ENCODE data around the gene C11orf21.

DNA sequence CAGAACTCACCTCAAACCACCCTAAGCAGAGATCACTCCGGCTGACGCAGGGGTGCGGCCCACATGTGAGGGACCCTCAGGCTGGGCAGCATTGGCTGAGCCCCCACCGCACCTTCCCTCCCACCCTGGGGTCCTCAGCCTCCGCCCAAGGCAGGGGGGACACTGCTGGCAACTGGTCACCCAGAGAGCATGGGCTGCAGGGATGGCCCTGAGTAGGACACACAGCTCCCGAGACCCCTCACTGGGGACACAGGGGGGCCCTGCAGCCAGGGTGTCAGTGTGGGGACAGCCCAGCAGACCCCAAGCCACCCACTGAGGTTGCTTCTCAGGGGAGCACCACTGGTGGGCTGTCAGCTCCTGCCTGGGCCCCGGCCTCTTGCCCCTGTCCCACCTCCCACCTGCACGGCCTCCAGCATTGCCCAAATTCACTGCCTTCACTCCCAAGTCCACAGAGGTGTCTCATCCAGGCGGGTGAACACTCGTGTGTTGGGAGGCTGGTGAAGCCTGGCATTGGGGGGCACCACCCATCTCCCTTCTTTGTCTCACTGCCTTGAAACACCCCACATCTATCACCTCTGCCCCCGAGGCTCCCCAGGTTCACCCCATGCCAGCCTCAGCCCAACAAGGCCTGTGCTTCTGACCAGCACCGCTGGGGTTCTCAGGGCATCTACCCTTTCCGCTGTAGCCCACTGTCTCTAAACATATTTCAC is 4.7 kb downstream of the C11orf21 start:
- no peak for TF ChIP-seq TAF1 (IDR thresholded peaks at IDR 0.05; ENCODE audit: borderline replicate concordance, low read depth, low read length)
- TF ChIP-seq GATA2 (CRISPR knock-in tag; IDR thresholded peaks at IDR 0.05) = no peak
- TF ChIP-seq, protein P1, sequence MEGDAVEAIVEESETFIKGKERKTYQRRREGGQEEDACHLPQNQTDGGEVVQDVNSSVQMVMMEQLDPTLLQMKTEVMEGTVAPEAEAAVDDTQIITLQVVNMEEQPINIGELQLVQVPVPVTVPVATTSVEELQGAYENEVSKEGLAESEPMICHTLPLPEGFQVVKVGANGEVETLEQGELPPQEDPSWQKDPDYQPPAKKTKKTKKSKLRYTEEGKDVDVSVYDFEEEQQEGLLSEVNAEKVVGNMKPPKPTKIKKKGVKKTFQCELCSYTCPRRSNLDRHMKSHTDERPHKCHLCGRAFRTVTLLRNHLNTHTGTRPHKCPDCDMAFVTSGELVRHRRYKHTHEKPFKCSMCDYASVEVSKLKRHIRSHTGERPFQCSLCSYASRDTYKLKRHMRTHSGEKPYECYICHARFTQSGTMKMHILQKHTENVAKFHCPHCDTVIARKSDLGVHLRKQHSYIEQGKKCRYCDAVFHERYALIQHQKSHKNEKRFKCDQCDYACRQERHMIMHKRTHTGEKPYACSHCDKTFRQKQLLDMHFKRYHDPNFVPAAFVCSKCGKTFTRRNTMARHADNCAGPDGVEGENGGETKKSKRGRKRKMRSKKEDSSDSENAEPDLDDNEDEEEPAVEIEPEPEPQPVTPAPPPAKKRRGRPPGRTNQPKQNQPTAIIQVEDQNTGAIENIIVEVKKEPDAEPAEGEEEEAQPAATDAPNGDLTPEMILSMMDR (IDR thresholded peaks at IDR 0.05) = no peak
- TF ChIP-seq, protein P2, sequence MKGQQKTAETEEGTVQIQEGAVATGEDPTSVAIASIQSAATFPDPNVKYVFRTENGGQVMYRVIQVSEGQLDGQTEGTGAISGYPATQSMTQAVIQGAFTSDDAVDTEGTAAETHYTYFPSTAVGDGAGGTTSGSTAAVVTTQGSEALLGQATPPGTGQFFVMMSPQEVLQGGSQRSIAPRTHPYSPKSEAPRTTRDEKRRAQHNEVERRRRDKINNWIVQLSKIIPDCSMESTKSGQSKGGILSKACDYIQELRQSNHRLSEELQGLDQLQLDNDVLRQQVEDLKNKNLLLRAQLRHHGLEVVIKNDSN (IDR thresholded peaks at IDR 0.05; ENCODE audit: borderline replicate concordance, low read depth) = no peak
- no peak for TF ChIP-seq POLR2AphosphoS5 (IDR thresholded peaks at IDR 0.05; ENCODE audit: low read depth, low read length)
- TF ChIP-seq NRF1 (IDR thresholded peaks at IDR 0.05; ENCODE audit: low read depth, low read length) = no peak
- TF ChIP-seq, protein P3, sequence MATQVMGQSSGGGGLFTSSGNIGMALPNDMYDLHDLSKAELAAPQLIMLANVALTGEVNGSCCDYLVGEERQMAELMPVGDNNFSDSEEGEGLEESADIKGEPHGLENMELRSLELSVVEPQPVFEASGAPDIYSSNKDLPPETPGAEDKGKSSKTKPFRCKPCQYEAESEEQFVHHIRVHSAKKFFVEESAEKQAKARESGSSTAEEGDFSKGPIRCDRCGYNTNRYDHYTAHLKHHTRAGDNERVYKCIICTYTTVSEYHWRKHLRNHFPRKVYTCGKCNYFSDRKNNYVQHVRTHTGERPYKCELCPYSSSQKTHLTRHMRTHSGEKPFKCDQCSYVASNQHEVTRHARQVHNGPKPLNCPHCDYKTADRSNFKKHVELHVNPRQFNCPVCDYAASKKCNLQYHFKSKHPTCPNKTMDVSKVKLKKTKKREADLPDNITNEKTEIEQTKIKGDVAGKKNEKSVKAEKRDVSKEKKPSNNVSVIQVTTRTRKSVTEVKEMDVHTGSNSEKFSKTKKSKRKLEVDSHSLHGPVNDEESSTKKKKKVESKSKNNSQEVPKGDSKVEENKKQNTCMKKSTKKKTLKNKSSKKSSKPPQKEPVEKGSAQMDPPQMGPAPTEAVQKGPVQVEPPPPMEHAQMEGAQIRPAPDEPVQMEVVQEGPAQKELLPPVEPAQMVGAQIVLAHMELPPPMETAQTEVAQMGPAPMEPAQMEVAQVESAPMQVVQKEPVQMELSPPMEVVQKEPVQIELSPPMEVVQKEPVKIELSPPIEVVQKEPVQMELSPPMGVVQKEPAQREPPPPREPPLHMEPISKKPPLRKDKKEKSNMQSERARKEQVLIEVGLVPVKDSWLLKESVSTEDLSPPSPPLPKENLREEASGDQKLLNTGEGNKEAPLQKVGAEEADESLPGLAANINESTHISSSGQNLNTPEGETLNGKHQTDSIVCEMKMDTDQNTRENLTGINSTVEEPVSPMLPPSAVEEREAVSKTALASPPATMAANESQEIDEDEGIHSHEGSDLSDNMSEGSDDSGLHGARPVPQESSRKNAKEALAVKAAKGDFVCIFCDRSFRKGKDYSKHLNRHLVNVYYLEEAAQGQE (IDR thresholded peaks at IDR 0.05; ENCODE audit: low read depth, low read length) = no peak
- no peak for TF ChIP-seq FOXM1 (IDR thresholded peaks at IDR 0.05; ENCODE audit: low read depth)
